GM12874 (cell line): ENCODE results near the gene MLLT10.

Experiments
- TF ChIP-seq, protein P1 (sequence below): IDR thresholded peaks from 2 replicates; pipeline ENCODE4 v1.5.1; 2011; ENCODE audit warnings: low read depth, mild to moderate bottlenecking, control low read depth, low read length, moderate library complexity; ENCODE audit not compliant: insufficient read depth

The MLLT10 gene

DNA sequence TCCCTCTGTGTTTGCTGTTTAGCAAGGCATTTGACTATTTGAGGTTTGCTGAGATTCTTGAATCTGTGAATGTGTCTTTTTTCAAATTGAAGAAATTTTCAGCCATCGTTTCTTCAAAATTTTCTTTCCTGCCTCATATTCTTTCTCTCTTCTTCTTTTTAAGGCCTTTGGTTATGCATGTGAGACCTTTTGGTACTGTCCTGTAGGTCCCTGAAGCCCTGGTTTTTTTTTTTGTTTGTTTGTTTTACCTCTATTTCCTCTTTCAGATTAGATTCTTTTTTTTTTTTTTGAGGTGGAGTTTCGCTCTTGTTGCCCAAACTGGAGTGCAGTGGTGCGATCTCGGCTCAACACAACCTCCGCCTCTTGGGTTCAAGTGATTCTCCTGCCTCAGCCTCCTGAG, 45.3 kb downstream of the MLLT10 start:
- TF ChIP-seq, protein P1, sequence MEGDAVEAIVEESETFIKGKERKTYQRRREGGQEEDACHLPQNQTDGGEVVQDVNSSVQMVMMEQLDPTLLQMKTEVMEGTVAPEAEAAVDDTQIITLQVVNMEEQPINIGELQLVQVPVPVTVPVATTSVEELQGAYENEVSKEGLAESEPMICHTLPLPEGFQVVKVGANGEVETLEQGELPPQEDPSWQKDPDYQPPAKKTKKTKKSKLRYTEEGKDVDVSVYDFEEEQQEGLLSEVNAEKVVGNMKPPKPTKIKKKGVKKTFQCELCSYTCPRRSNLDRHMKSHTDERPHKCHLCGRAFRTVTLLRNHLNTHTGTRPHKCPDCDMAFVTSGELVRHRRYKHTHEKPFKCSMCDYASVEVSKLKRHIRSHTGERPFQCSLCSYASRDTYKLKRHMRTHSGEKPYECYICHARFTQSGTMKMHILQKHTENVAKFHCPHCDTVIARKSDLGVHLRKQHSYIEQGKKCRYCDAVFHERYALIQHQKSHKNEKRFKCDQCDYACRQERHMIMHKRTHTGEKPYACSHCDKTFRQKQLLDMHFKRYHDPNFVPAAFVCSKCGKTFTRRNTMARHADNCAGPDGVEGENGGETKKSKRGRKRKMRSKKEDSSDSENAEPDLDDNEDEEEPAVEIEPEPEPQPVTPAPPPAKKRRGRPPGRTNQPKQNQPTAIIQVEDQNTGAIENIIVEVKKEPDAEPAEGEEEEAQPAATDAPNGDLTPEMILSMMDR: no peak

DNA sequence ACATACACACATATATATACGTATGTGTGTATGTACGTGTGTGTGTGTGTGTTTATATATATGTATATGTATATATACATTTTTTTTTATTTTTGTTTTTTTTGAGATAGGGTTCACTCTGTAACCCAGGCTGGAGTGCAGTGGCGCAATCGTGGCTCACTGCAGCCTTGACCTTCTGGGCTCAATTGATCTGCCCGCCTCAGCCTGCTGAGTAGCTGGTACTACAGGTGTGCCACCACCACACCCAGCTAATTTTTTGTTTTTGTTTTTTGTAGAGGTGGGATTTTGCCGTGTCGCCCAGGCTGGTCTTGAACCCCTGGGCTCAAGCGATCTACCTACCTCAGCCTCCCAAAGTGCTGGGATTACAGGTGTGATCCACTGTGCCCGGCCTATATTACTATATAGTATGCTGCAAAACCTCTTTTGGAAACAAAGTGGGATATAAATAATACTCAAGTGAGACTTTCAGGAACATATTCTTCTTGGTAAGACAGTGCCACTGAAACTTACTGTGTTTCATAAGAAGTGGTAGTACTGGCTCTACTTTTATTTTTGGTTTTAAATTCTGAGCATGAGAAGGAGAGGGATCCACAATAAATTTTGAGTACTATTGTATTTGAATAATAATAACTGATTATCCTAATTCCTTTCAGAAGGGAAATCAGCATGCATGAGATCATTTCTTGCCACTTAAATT, 51.0 kb downstream of the MLLT10 start:
- TF ChIP-seq, protein P1: no peak

DNA sequence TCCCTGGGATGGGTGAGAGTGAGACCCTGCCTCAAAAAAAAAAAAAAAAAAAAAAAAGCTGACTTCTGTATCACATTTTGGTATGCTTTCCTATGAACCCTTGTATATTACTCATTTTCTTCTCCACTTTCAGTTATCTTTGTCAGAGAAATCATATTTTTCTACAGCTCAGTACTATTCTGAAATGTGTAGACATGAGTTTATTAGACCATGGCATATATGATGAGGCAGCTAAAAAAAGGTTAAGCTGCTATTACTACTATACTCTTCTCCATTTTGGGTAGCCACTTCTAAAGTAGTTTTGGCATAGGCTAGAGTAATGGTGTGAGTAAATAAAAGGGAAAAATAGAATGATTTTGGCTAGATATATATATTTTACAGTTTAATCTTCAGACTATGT, 53.4 kb downstream of the MLLT10 start:
- TF ChIP-seq, protein P1: no peak

DNA sequence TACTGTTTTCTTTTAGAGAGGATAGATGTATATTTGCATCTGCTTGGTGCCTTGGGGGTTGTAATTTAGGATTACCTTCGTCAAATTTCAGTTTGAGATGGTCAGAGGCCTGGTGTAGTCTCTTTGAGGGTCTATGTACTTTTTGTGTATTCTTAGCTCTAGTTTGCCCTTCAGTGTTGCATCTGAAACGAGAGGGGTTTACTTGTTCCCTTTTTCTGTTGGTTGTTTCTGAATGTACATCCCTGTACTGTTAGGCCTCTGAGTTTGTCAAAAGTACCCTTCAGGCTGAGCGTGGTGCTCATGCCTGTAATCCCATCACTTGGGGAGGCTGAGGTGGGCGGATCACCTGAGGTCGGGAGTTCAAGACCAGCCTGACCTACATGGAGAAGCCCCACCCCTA, 60.0 kb downstream of the MLLT10 start:
- TF ChIP-seq, protein P1: no peak

DNA sequence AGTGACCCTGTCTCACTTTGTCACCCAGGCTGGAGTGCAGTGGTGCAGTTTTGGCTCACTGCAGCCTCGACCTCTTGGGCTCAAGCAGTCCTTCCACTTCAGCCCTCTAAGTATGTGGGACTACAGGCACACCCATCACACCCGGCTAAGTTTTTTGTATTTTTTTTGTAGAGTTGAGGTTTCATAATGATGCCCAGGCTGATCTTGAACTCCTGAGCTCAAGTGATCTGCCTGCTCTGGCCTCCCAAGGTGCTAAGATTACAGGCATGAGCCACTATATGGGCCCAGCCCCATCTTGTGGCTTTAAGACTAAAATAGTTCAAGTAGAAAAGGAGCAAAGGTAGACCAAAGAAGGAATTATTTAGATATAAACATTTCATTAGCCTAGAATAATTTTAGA, 65.5 kb downstream of the MLLT10 start:
- TF ChIP-seq, protein P1: no peak

DNA sequence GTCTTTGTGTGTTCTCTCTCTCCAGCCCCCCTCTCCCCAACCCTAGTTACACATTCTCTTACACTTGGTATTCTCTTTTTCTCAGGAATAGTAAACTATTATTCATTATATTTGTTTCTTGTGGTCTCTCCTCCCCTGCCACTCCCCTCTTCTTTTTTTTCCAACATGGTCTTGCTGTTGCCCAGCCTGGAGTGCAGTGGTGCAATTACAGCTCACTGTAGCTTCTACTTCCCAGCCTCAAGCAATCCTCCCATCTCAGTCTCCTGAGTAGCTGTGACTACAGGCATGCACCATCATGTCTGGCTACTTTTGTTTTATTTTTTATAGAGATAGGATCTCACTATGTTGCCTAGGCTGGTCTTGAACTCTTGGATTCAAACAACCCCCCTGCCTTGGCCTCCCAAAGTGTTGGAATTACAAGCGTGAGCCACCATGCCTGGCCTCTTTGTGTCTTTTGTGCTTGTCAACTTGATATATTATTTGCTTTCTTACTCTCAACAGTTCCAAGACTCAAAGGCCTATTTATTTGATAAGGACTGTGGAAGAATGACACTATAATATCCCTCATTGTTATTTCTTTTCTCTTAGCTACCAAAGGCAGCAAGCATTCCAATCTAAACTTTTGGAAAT, 66.9 kb downstream of the MLLT10 start:
- TF ChIP-seq, protein P1: no peak

DNA sequence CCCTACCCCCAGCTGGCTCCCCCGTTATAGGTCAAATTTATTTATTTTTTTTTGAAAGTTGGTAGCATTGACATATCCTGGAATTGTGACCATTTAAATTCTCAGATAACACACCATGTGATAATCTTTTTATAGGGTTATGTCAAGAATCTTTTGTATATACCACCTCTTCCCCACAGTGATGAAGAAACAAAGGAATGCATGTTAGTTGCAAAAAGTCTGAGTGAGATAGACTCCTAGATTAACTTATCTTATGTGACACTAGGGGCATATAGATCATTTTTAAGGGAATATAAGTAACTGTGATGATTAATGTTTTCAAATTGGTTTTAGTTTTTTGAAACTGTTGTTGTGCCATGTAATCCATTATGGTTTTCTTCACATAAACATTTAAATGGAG, 68.3 kb downstream of the MLLT10 start:
- TF ChIP-seq, protein P1: no peak
